SH-SY5Y (cell line): ENCODE results near the gene ITSN1.

Experiments
- GATA2 ChIP-seq: IDR thresholded peaks from 2 replicates; pipeline ENCODE4 v1.6.1; 2011; ENCODE audit warnings: mild to moderate bottlenecking, low read depth, low read length
- GATA3 ChIP-seq: IDR thresholded peaks from 2 replicates; pipeline ENCODE4 v1.6.1; 2011; ENCODE audit warnings: low read depth, mild to moderate bottlenecking, low read length, moderate library complexity

ITSN1 gene

GRCh38 chr21:33644383-33645074, 2.2 kb downstream of the ITSN1 start:
- no peak for TF ChIP-seq GATA3
- no peak for TF ChIP-seq GATA2

DNA sequence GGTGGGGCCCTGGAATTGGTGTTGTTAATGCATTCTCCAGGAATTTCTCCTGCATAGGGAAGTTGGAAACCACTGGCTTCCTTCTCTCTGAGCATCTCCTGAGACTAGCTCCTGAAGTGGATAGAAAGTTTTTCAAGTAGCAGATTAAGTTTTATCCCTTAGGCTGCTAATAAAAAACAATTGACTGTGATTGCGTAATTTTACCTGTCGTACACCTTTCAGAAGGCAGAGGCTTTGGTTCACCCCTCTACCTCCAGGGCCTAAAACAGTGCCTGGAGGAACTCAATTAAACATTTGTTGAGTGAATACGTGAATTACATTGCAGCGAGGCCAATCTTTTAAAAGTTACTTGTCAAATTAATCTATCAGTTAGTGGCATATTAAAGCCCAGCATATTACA, 3.4 kb downstream of the ITSN1 start:
- TF ChIP-seq GATA2: no peak
- TF ChIP-seq GATA3: no peak

GRCh38 chr21:33647587-33647986, 5.3 kb downstream of the ITSN1 start:
- TF ChIP-seq GATA2: no peak
- TF ChIP-seq GATA3: no peak

GRCh38 chr21:33648555-33648954, 6.3 kb downstream of the ITSN1 start:
- TF ChIP-seq GATA3 (no peak), GATA2 (no peak)

GRCh38 chr21:33650230-33650629, 7.9 kb downstream of the ITSN1 start:
- TF ChIP-seq GATA3 (no peak), GATA2 (no peak)

DNA sequence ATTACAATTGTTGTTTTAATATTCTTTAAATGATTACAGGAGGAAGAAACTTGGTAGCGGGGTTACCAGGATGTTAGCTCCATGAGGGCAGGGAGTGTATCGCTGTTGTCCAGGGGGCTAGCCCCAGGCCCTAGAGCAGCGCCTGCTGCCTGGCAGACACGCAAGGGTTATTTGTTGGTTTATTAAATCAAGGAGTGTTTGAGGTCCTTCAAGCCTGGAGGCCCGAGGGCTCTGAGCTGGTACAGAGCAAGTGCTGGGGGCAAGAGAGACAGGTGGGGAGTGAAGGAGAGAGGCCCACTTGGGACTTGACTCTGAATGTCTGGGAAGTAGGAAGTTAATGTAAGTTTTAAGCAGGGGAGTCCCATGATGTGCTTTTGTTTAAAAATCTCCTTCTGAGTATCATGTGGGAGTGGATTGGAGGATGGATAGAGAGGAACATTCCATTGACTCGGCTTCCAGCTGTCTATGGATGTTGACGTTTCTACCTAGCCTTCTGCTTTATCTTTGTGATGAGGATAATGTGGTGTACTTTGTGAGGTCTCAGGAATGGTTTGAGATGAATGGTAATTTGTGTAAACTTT, 8.7 kb downstream of the ITSN1 start:
- no peak for TF ChIP-seq GATA3
- no peak for TF ChIP-seq GATA2

DNA sequence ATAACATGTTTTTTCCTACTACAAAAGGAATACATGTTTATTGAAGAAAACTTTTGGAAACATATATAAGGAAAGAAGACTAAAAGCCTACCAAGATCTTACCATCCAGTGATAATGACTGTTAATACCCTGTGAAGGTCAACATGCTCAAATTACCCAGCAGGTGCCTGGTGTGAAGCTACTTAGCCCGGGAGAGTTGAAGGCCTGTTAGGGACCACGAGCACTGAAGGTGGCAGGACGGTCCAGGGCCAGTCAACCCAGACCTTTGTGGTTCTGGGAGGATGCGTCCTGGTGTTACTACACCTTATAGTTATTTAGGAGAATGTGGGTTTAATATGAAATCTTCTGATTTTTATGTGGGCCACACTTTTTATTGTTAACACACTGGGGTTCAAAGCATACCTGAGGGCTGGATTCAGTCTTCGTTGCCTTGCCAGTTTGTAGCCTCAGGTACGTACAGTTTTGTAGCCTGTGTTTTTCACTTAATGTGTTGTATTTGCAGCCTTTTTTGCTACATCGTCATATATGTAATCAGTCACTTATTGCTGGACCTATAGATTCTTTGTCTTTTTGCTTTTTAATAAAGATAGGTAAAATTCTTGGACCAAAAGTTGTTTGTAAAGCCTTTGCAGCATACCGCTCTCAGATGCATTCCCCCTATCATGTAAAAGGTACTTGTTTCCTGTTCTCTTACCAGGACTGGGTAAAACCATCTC, 9.8 kb downstream of the ITSN1 start:
- TF ChIP-seq GATA2 (no peak), GATA3 (no peak)

DNA sequence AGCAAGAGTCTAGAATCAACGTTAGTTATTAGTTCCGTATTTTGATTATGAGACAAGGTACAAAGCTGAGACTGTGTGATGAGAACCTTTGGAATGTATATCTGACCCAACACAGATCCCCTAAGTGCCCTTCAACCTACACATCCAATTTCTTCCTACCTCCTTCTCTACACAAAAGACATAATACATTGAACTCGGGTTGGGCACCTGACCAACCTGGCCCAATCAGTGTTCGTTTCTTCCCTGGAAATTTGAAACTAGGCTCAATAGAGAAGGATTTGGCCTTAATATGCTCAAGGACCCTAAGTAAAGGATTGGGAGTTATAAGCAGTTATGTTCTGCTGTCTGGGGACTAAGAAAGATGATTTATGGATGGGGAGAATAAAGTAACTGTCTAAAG, 12.1 kb downstream of the ITSN1 start:
- TF ChIP-seq GATA2 (no peak), GATA3 (no peak)

GRCh38 chr21:33655588-33656221, 13.4 kb downstream of the ITSN1 start:
- TF ChIP-seq GATA3: no peak
- no peak for TF ChIP-seq GATA2

DNA sequence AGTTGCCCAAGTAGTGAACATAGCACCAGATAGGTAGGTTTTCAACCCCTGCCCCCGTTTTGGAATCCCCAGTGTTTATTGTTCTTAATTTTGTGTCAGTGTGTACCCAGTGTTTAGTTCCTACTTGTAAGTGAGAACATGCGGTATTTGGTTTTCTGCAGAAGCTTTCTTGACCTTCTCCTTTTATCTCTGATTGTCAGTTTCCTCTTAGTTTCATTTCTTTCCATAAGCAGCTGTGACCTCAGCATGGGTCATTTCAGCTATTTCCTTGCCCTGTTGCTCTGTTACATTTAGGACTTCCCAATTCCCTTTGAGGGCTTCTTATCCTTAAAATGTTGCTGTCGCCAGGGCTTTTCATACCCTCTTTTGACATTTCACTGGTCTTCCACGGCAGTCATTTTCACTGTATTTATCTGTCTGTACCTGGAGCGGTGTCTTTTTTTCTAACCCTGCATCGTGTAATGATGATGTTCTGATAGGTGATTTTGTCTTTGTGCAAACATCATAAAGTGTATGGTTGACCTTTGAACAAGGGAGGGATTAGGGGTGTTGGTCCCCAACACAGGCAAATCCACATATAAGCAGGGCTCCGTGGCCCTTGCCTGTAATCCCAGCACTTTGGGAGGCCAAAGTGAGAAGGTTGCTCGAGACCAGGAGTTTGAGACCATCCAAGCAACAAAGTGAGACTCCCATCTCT, 15.0 kb downstream of the ITSN1 start:
- TF ChIP-seq GATA3 (no peak), GATA2 (no peak)

DNA sequence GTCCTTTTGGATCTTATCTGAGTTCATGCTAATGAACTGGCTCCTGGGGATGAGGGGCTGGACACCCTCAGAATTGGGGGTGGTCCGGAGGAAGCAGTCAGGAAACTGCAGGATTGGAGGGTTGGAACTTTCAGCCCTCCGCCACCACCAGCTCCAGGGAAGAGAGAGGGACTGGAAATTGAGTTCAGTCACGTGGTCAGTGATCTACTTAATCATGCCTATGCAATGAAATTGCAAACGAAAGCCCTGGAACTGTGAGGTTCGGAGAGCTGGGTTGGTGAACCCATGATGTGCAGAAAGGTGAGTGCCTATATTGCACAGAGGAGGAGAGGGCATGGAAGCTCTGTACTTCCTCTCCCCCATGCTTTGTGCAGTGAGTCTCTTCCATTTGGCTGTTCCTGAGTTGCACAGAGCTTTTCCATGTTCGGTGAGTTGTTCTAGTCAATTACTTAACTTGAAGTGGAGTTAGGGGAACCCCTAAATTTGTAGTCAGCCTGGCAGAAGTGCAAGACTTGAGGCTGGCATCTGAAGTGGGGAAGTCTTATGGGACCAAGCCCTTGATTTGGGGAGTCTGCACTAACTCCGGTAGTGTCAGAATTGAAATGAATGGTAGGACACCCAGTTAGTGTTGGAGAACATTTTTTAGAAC, 16.7 kb downstream of the ITSN1 start:
- no peak for TF ChIP-seq GATA2
- no peak for TF ChIP-seq GATA3

- TF ChIP-seq GATA3 (no peak), GATA2 (no peak)
These were observed 17.3 kb downstream of the ITSN1 start for GRCh38 chr21:33659568-33659949.

DNA sequence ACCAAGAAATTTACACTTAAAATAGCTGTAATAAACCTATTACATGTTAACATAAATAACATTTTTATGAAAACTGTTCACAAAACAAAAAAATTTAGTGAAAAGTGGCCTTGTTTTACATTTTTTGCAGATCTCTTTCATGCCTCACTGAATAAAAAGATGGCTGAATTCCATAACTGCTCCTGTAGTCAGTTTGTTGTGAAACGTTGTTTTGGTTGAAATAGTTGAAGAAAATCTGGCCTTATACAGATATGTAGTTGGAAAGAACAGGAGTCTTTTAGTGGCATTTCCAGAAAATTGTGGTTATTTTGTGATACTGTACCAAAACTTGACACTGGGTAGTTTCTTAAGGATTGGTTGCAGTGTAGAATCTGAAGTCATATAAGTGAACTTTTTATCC, 18.1 kb downstream of the ITSN1 start:
- no peak for TF ChIP-seq GATA3
- no peak for TF ChIP-seq GATA2
